Mucosa of stomach (tissue), 1 donor: Measurements from ENCODE around the gene TMEM175.

Experiments
- H3K27me3 ChIP-seq: one replicate; pipeline ENCODE4 v1.7.0; 2013; ENCODE audit warnings: mild to moderate bottlenecking, low read length; ENCODE audit not compliant: control insufficient read depth, insufficient read depth
- H3K36me3 ChIP-seq: one replicate; pipeline ENCODE4 v1.7.0; 2013; ENCODE audit warnings: low read length; ENCODE audit not compliant: control insufficient read depth, insufficient read depth
- H3K4me1 ChIP-seq: one replicate; pipeline ENCODE4 v1.7.0; 2013; ENCODE audit warnings: mild to moderate bottlenecking, low read length; ENCODE audit not compliant: control insufficient read depth, insufficient read depth
- H3K4me3 ChIP-seq: one replicate; pipeline ENCODE4 v1.7.0; 2013; ENCODE audit warnings: low read length
- H3K9ac ChIP-seq: one replicate; pipeline ENCODE4 v1.7.0; 2013; ENCODE audit warnings: mild to moderate bottlenecking, low read length, moderate library complexity
- H3K9me3 ChIP-seq: one replicate; pipeline ENCODE4 v1.7.0; 2013; ENCODE audit warnings: mild to moderate bottlenecking, low read length, moderate library complexity; ENCODE audit not compliant: control insufficient read depth
- donor health status: Pancreatic carcinoma.

TMEM175 gene

DNA sequence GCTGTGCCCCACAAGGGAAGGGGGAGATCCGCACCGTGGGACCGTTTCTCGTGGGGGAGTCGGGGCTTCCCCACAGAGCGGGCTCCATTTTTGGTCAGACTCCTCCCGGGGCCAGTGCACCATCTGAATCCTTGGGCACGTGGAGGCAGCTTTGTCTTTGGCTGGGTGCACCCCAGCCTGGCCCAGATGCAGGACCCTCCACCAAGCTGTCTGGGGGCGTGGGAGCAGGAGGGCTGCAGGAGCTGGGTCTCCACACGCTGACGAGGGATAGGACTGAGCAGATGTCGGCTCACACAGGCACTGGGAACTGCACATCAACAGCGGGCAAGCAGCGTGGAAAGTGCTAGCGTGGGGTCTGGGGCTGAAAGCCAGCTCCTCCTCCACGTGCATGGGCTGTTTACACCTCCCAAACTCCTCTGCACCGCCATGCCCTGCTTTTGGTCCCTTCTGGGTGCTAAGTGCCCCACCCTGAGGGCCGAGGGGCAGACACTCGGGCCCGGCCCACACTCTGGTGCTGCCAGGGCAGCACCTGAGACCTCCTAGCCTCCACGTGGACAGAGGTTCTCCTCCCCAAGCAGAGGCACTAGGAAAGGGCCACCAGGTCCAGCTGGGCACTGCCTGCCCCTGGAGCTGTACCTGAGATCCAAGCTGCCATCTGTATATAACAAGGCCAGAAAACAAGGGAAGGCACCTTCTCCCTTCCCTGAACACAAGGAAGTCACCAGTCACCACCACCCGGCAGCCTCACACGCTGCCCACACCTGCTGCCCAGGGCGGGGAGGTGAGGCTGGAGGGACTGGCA, 27.3 kb downstream of the TMEM175 start:
- H3K36me3 ChIP-seq = peaks cover 12% of the 10 kb centered on the region
- H3K4me1 ChIP-seq = peaks cover 12% of the 10 kb centered on the region
- no peak overlapping the region for H3K9ac ChIP-seq
- no peak overlapping the region for H3K4me3 ChIP-seq
- H3K9me3 ChIP-seq = no peaks in the 10 kb centered on the region
- no peaks in the 10 kb centered on the region for H3K27me3 ChIP-seq

DNA sequence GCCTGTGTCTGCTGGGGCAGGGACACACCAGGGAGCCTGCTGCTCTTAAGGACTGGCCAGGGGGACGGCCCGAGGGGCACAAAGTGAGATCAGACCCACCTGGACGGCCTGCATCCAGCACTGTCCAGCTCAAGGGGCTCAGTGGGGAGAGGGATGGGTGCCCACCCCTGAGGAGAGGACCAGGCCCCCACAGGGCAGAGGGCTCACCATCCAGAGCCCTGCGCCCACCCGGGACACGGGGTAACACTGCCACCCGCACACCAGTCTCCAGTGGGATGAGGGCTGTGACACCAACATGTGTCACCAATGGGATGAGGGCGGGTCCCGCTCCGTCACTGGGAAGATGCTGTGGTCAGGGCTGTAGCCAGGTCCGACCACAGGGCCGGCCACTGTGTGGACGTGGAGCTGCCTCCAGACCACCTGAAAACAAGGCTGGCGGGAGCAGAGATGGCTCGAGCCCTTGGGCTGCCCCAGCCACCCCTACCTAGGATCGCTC, 27.9 kb downstream of the TMEM175 start:
- Histone ChIP-seq H3K9me3 (no peaks in the 10 kb centered on the region), H3K36me3 (peaks cover 12% of the 10 kb centered on the region), H3K4me1 (peaks cover 12% of the 10 kb centered on the region), H3K9ac (no peak overlapping the region), H3K4me3 (no peak overlapping the region), H3K27me3 (no peaks in the 10 kb centered on the region)

DNA sequence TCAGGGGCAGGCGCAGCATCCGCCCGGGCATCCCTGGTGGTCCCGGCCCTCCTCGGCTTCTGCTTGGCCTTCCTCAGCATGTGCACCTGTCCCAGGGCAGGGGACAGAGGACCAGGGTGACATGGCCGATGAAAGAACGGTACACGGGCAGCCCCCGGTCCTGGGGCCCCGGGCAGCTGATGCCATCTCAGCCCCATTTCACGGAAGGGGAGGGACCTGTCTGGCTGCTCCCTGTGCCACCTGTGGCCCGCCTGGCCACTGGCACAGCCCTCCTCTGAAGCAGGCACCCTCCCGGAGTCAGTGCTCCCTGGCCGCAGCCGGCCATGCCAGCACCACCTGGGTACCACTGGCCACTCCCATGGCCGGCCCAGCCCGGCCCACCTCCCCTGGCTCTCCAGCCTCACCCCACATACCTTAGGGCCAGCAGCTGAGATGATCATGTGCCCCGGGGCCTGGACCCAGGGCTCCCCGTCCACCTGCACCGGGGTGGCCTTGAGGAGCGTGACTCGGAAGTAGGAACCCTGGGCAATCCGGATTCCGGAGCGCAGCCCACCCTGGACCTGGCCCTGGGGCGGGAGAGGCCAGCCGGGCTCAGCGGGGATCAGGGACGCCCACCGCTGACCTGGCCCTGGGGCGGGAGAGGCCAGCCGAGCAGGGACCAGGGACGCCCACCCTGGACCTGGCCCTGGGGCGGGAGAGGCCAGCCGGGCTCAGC, 28.5 kb downstream of the TMEM175 start:
- Histone ChIP-seq H3K36me3 (peaks cover 12% of the 10 kb centered on the region), H3K4me1 (peaks cover 12% of the 10 kb centered on the region)

DNA sequence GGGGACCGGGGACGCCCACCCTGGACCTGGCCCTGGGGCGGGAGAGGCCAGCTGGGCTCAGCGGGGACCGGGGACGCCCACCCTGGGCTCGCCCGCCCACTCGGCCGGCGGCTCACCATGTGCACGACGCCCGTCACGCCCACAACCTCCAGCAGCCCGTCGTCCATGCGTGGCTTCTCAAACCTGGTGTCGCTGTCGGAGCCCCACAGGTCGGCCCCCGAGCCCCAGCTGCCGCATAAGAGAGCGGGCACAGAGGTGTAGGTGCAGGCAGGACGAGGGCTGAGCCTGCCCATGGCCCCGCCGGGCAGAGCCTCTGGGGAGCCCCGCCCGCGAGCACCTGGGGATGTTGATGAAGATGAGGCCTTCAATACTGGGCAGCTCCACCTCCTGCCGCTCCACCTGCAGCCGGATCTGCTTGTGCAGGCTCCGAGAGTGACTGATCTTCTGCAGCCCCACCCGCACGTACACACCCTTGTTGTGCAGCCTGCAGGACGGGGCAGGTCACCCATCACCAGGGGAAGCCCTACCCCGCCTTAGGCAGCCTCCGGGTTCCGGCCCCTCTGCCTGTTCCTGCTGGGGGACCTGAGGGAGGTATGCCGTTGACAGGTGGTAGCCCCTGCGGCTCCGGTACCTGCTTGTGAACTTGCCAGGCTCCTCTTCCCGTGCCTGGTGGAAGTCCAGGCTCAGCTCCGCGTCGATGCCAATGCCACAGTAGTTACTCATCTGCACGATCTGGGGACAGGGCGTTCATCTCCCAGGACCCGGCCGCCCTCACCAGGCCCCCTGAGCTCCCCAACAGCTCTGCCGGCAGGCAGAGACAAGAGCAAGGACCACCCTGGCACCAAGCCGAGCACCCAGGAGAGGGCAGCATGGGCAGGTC, 29.3 kb downstream of the TMEM175 start:
- Histone ChIP-seq H3K9me3 (no peaks in the 10 kb centered on the region), H3K27me3 (no peaks in the 10 kb centered on the region), H3K4me1 (peaks cover 12% of the 10 kb centered on the region), H3K36me3 (peaks cover 12% of the 10 kb centered on the region), H3K4me3 (no peak overlapping the region), H3K9ac (no peak overlapping the region)

More for the DNA sequence above, 28.5 kb downstream of the TMEM175 start:
- Histone ChIP-seq H3K4me3 (no peak overlapping the region), H3K9me3 (no peaks in the 10 kb centered on the region), H3K9ac (no peak overlapping the region), H3K27me3 (no peaks in the 10 kb centered on the region)

DNA sequence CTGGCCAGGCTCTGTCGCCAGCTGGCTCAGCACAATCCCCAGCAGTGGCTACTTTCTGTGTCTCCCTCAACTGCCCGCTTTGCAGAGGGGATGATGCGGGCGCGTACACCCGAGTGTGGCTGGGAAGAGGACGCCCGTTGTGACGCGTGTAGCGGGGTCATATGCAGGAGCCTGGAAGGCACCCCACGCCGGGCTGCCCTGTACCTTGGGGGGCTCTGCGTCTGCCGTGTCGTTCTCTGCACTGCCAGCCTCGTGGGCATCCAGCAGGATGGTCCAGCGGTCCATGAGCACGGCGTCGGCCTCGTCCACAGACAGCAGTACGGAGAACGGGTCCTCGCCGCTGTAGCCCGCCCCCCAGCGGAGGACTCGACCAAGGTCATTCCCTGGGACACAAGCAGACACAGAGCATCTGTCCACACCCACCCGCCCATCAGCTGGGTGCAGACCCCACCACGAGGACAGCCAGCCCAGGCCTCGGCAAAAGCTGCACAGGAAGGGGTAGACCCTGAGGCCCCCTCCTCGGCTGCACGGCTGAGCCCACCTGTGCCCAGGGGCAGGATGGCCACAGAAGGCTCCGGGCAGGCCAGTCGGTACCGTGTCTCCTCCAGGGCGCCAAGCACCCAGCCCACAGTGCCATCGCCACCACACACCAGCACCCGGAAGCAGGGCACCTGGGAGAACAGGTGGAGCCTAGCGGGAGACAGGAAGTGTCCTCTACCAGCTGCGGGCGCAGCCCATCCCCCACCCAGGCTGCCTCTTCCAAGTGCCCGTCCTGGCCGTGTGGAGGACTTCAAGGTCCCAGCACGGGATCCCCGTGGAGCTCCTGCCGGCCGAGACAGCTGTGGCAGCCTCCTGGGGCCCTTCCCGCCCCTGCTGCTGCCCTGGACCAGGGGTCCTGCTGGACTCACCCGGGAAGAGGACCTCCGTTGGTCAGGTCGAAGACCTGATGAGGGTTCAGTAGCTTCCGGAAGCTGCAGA, 30.3 kb downstream of the TMEM175 start:
- Histone ChIP-seq H3K4me1 (peaks cover 12% of the 10 kb centered on the region), H3K9me3 (no peaks in the 10 kb centered on the region), H3K4me3 (no peak overlapping the region), H3K36me3 (peaks cover 12% of the 10 kb centered on the region), H3K27me3 (no peaks in the 10 kb centered on the region), H3K9ac (no peak overlapping the region)

DNA sequence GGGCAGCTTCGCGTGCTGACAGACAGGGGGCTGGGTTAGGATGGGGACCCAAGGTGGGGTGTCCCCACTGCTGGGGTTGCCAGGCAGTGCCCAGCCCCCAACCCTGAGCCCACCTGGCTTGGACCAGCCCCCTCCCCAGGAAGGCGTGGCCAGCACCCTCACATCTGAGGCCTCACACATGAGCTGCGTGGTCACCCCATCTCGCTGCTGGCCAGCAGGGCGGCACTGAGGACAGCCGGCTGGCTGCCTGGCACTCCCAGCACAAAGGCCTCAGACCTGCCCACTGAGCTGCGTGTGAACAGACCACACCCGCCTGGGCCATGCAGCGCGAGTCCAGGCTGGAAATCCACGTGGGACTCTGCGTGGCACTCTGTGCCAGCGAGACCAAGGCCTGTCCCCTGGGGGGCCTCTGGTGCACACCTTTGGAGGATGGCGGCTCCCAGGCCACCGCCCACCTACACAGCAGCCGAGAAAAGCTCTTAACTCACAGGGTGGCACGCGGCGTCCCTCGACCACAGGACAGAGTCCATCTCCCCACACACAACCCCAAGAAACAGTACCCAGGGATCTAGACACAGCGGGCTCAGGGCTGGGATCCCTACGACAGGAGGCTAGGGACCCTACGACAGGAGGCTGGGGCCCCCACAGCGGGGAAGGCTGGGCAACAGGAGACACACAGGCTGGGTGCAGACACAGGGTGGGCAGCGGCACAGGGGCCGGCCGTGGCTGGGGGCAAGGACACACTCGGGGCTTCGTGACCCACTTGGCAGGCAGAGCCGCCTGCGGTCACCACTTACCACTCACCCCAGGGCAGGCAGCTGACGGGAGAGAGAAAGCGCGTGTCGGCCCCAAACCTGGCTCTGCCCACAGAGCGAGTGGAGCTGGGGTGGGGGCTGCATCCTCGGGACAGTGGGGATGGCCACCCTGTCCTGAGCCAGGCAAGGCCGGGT, 31.3 kb downstream of the TMEM175 start:
- Histone ChIP-seq H3K4me1 (peaks cover 16% of the 10 kb centered on the region), H3K27me3 (no peaks in the 10 kb centered on the region), H3K9ac (no peak overlapping the region), H3K4me3 (no peak overlapping the region), H3K36me3 (peaks cover 12% of the 10 kb centered on the region), H3K9me3 (no peaks in the 10 kb centered on the region)

DNA sequence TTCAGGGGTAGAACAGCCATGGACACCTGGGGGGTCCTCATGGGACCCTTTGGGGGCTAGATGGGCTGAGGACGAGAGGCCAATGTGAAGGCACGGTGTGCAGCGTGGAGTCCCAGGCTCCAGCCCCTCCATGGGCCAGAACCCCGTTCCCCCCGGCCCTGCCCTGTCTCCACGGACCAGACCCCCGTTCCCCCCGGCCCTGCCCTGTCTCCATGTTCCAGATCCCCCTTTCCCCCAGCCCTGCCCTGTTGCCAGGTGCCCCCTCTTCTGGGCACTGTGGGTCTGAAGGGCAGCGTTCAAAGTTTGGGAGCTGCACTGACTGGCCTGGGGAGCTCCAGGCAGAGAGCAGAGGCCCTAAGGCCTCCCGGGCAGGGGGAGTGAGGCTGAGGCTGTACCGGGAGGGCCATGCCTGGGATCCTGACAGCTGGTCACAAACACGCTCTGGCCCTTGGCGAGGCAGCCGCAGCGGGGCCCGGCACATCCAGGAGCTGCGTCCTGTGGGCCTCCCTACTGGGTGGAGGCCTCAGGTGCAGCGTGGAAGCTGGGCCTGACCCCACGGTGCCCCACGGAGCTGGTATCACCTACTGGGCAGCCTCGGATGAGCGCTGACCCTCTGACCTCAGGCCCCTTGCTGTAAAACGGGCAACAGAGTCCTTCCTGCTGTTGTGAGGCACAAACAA, 32.2 kb downstream of the TMEM175 start:
- H3K9ac ChIP-seq = no peak overlapping the region
- peaks cover 10% of the 10 kb centered on the region for H3K36me3 ChIP-seq
- H3K9me3 ChIP-seq = no peaks in the 10 kb centered on the region
- H3K4me1 ChIP-seq = peaks cover 25% of the 10 kb centered on the region
- no peak overlapping the region for H3K4me3 ChIP-seq
- no peaks in the 10 kb centered on the region for H3K27me3 ChIP-seq

DNA sequence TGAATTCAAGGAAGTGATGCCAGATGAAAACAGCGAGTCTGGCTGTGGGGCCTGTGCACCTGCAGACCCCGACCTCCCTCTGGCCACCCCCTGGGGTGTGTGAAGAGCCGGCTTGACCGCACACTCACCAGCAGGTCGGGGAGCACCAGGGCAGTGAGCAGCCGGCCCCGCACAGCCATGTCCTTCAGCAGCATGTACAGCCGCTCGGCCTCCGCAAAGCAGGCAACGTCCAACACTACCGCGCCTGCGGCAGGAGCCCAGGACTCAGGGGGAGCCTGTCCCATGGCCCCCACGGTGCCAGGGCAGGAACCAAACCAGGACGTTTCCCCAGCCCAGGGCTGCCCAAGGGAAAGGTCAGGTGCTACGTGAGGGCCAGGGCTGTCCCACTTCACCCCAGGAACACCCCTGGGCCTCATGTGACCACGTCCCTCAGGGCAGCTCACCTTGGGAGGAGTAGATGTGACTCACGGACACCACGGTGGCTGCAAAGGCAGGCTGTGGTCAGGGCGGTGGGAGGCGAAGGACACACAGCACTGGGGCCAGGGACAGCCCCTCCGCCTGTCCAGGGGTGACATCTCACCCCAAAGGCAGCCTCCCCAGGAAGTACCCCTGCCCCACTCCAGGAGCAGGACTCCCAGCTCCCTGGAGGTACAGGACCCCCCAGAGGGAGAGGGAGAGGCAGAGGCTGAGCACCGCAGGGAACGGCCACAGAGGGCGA, 32.9 kb downstream of the TMEM175 start:
- Histone ChIP-seq H3K36me3 (peaks cover 3% of the 10 kb centered on the region), H3K9me3 (no peaks in the 10 kb centered on the region), H3K27me3 (no peaks in the 10 kb centered on the region), H3K4me3 (no peak overlapping the region), H3K4me1 (peaks cover 28% of the 10 kb centered on the region), H3K9ac (no peak overlapping the region)

DNA sequence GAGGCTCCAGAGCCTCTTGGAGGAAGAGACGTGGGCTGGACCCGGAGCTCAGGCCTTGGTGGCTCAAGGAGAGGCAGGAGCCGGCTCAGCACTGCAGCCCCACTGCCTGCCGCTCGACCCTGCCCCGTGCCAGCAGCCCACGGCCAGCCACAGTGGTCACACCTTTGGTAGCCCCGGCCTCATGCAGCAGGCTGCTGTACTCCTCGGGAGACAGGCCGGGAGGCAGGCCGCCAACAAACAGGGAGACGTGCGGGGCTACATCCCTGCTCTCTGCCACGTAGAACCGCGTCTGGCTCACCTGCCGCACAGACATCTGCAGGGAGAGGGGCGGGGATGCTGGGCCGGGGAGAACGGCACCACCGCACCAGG, 33.5 kb downstream of the TMEM175 start:
- peaks cover 34% of the 10 kb centered on the region for H3K4me1 ChIP-seq
- no peak overlapping the region for H3K4me3 ChIP-seq
- H3K9ac ChIP-seq = no peak overlapping the region
- H3K9me3 ChIP-seq = no peaks in the 10 kb centered on the region
- no peaks in the 10 kb centered on the region for H3K36me3 ChIP-seq
- no peaks in the 10 kb centered on the region for H3K27me3 ChIP-seq
